Effector memory CD8-positive, alpha-beta T cell (primary cell): ENCODE data around the gene CXorf49.

Source experiments
- ATAC-seq: fragments of 150-1000 bp; cut with Tn5 transposase; replicated peaks from 2 replicates; pipeline ENCODE4 v1.10.0; 2021; ENCODE audit warnings: mild to moderate bottlenecking, moderate library complexity
- DNase-seq, 3 experiments: peaks; one replicate each; pipeline ENCODE4 v3.0.0; 2021
- H3K27ac Mint-ChIP-seq, 2 donors: one replicate each; pipeline ENCODE4 v1.8.0; 2022; ENCODE audit warnings: mild to moderate bottlenecking in 2 of 2, mixed read lengths in 2 of 2, moderate library complexity in 2 of 2
- H3K27me3 Mint-ChIP-seq, 2 donors: one replicate each; pipeline ENCODE4 v1.8.0; 2022; ENCODE audit warnings: mixed read lengths in 2 of 2
- H3K36me3 Mint-ChIP-seq: one replicate; pipeline ENCODE4 v1.8.0; 2022; ENCODE audit warnings: mild to moderate bottlenecking, moderate library complexity, mixed read lengths; ENCODE audit not compliant: insufficient read depth
- H3K4me1 Mint-ChIP-seq, 2 donors: one replicate each; pipeline ENCODE4 v1.8.0; 2022; ENCODE audit warnings: low read depth in 2 of 2, mixed read lengths in 2 of 2
- H3K4me3 Mint-ChIP-seq, 2 donors: one replicate each; pipeline ENCODE4 v1.8.0; 2022; ENCODE audit warnings: mild to moderate bottlenecking in 2 of 2, mixed read lengths in 2 of 2, moderate library complexity in 2 of 2
- H3K9me3 Mint-ChIP-seq, 2 donors: one replicate each; pipeline ENCODE4 v1.8.0; 2022; ENCODE audit warnings: mixed read lengths in 2 of 2

The CXorf49 gene

GRCh38 chrX:71666240-71667223, 51.6 kb downstream of the CXorf49 start:
- no peak overlapping the region for H3K4me3 Mint-ChIP-seq
- H3K27ac Mint-ChIP-seq = no peak overlapping the region
- H3K9me3 Mint-ChIP-seq = no peaks in the 10 kb centered on the region
- DNase-seq = no peak
- H3K4me1 Mint-ChIP-seq = peaks cover 9 to 15% of the 10 kb centered on the region in 2 donors
- H3K36me3 Mint-ChIP-seq = peaks cover 6% of the 10 kb centered on the region
- no peak for ATAC-seq
- H3K27me3 Mint-ChIP-seq = peaks cover 0 to 8% of the 10 kb centered on the region in 2 donors

DNA sequence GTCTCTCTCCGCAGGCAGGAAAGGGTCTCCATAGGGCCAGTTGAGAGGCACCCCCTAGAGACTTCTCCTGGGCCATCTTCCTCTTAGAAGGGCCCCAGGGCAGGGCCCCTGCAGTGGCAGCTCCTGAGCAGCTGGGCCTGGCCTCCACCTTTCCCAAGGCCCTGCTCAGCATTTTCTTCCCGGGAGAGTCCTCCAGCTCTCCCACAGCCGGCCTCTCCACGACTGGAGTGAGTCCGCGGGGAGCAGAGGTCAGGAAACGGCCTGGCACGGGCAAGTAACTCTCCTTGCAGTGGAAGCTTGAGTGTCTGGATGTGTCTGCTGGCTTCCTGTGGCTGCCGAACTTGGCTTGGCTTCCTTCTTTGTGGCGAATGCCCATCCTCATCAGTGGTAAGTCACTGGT, 52.3 kb downstream of the CXorf49 start:
- no peak overlapping the region for H3K4me3 Mint-ChIP-seq
- no peaks in the 10 kb centered on the region for H3K27me3 Mint-ChIP-seq
- ATAC-seq = no peak
- no peak overlapping the region for H3K27ac Mint-ChIP-seq
- no peak for DNase-seq
- H3K4me1 Mint-ChIP-seq = peaks cover 9 to 12% of the 10 kb centered on the region in 2 donors
- peaks cover 6% of the 10 kb centered on the region for H3K36me3 Mint-ChIP-seq
- H3K9me3 Mint-ChIP-seq = no peaks in the 10 kb centered on the region

DNA sequence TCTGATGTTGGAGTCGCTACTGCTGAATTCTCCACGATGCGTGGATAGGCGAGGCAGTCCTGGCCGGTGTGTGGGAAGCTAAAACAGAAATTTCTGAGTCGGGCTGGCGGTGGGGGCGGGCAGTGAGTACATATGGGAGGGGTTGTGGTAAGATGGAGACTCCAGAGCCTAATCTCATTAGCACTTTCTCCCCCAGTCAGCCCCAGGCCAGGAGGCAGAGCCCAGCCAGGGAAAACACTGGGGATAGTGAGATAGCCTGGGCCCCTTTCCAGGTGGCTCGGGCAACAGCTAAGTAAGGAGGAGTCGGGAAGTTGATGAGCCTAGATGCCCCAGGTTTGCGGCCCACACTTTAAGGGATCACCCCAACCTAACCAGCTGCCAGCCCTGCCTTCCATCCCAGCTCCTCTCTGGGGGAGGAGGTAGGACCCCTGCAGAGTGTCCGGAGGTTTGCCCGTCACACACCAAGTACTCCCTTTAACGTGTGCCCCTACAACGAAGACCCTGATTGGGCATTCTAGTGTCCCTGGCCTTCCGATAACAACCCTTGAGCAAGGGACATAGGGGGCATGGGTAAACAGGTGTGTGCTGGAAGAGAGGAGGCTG, 53.1 kb downstream of the CXorf49 start:
- Mint-ChIP-seq H3K4me1 (peaks cover 9 to 13% of the 10 kb centered on the region in 2 donors), H3K27me3 (no peaks in the 10 kb centered on the region), H3K27ac (no peak overlapping the region), H3K36me3 (peaks cover 6% of the 10 kb centered on the region), H3K4me3 (no peak overlapping the region), H3K9me3 (no peaks in the 10 kb centered on the region)
- DNase-seq = no peak
- ATAC-seq = no peak
